ENCODE measurements around the gene CYP21A2. TPM values are rescaled to one million over a fixed set of nuclear protein-coding genes. Genes with fewer than 3 reads are reported as not detected.
A peak's percentile ranks its signal among the peaks of the same experiment; 100 is the strongest.
"Not testable (repeated sequence)": the region's sequence is repeated elsewhere in the genome, so short reads cannot be mapped to it uniquely, and the experiment has no call there.

The CYP21A2 gene
- total RNA-seq, 1 experiment from 2014 or later: not detected

DNA sequence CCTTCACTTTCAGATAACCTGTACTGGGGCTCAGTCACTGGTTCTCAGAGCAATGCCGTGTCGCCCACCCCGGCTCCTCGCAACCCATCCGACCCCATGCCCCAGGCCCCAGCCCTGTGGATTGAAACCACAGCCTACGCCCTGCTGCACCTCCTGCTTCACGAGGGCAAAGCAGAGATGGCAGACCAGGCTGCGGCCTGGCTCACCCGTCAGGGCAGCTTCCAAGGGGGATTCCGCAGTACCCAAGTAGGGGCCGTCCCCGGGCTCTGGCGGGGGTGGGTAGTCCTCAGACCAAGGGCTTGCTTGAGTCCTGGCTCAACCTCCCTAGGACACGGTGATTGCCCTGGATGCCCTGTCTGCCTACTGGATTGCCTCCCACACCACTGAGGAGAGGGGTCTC lies 8.7 kb upstream of the CYP21A2 start:
- not testable (repeated sequence) for DNase-seq (ENCODE audit: low read depth)

DNA sequence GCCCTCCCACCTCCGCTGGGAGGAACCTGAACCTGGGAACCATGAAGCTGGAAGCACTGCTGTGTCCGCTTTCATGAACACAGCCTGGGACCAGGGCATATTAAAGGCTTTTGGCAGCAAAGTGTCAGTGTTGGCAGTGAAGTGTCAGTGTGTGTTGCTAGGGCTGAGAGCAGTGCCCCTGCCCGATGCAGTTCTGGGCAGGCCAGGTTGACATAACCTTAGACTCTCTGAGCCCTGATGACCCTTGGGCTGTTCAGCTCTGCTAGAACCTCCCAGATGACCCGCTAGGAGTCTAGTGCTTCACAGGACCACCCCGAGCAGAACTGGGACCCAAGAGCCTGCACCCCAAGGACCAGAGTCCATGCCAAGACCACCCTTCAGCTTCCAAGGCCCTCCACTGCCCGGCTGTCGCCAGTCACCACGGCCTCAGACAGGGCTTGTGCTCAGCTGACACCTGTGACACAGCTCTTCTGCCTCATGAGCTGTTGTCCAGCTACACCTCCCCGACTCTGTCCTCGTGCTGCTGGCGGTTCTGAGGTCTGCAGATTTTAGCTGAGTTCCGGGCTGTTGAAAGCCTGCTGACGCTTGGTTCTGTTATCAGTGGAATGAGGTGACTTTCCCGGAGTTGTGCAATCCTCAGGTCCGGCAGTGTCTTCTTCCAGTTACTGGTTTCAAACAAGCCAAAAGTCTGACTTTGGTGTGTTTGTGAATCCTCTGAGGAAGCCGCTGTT lies 2.8 kb upstream of the CYP21A2 start:
- not testable (repeated sequence) for DNase-seq (ENCODE audit: low read depth)

DNA sequence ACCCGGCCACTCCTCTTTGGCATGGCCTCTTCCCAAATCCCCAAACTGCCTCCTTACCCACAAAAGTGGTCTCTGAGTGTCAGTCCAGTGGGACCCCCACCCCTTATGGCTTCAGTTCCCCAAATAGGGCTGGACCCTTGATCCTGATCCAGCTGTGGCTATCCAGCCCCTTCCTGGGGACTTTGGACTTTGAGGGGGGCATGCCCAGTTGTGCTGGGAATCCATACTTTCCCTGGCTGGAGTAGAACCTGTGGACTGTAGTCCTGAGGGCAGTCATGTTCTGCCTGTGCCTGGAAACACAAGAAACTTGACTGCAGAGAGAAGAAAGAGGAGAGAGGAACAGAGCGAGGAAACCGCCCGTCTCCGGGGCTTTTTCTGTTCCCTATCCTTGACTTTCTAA lies 1.1 kb upstream of the CYP21A2 start:
- not testable (repeated sequence) for DNase-seq (ENCODE audit: low read depth)

DNA sequence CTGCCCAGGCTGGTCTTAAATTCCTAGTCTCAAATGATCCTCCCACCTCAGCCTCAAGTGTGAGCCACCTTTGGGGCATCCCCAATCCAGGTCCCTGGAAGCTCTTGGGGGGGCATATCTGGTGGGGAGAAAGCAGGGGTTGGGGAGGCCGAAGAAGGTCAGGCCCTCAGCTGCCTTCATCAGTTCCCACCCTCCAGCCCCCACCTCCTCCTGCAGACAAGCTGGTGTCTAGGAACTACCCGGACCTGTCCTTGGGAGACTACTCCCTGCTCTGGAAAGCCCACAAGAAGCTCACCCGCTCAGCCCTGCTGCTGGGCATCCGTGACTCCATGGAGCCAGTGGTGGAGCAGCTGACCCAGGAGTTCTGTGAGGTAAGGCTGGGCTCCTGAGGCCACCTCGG lies 663 bp downstream of the CYP21A2 start:
- DNase-seq (ENCODE audit: low read depth): not testable (repeated sequence)

DNA sequence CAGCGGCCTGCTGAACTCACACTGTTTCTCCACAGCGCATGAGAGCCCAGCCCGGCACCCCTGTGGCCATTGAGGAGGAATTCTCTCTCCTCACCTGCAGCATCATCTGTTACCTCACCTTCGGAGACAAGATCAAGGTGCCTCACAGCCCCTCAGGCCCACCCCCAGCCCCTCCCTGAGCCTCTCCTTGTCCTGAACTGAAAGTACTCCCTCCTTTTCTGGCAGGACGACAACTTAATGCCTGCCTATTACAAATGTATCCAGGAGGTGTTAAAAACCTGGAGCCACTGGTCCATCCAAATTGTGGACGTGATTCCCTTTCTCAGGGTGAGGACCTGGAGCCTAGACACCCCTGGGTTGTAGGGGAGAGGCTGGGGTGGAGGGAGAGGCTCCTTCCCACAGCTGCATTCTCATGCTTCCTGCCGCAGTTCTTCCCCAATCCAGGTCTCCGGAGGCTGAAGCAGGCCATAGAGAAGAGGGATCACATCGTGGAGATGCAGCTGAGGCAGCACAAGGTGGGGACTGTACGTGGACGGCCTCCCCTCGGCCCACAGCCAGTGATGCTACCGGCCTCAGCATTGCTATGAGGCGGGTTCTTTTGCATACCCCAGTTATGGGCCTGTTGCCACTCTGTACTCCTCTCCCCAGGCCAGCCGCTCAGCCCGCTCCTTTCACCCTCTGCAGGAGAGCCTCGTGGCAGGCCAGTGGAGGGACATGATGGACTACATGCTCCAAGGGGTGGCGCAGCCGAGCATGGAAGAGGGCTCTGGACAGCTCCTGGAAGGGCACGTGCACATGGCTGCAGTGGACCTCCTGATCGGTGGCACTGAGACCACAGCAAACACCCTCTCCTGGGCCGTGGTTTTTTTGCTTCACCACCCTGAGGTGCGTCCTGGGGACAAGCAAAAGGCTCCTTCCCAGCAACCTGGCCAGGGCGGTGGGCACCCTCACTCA lies 1.4 kb downstream of the CYP21A2 start:
- not testable (repeated sequence) for DNase-seq (ENCODE audit: low read depth)

DNA sequence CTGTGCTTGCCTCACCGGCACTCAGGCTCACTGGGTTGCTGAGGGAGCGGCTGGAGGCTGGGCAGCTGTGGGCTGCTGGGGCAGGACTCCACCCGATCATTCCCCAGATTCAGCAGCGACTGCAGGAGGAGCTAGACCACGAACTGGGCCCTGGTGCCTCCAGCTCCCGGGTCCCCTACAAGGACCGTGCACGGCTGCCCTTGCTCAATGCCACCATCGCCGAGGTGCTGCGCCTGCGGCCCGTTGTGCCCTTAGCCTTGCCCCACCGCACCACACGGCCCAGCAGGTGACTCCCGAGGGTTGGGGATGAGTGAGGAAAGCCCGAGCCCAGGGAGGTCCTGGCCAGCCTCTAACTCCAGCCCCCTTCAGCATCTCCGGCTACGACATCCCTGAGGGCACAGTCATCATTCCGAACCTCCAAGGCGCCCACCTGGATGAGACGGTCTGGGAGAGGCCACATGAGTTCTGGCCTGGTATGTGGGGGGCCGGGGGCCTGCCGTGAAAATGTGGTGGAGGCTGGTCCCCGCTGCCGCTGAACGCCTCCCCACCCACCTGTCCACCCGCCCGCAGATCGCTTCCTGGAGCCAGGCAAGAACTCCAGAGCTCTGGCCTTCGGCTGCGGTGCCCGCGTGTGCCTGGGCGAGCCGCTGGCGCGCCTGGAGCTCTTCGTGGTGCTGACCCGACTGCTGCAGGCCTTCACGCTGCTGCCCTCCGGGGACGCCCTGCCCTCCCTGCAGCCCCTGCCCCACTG lies 2.3 kb downstream of the CYP21A2 start:
- DNase-seq (ENCODE audit: low read depth): not testable (repeated sequence)

DNA sequence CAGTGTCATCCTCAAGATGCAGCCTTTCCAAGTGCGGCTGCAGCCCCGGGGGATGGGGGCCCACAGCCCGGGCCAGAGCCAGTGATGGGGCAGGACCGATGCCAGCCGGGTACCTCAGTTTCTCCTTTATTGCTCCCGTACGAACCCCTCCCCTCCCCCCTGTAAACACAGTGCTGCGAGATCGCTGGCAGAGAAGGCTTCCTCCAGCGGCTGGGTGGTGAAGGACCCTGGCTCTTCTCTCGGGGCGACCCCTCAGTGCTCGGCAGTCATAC lies 2.8 kb downstream of the CYP21A2 start:
- DNase-seq (ENCODE audit: low read depth): not testable (repeated sequence)

DNA sequence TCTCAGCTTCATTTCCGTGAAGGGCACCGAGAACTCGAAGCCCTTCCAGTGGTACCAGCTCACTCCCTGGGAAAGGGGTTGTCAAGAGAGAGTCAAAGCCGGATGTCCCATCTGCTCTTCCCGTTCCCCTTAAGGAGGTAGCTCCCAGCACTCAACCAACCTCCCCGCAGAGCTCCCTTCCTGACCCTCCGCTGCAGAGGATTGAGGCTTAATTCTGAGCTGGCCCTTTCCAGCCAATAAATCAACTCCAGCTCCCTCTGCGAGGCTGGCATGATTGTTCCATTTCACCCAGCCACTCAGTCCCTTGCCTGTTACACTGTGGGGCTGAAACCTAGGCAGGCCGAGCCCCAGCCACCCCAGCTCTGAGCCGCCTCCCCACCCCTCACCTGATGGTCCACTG lies 3.2 kb downstream of the CYP21A2 start:
- DNase-seq (ENCODE audit: low read depth): not testable (repeated sequence)

DNA sequence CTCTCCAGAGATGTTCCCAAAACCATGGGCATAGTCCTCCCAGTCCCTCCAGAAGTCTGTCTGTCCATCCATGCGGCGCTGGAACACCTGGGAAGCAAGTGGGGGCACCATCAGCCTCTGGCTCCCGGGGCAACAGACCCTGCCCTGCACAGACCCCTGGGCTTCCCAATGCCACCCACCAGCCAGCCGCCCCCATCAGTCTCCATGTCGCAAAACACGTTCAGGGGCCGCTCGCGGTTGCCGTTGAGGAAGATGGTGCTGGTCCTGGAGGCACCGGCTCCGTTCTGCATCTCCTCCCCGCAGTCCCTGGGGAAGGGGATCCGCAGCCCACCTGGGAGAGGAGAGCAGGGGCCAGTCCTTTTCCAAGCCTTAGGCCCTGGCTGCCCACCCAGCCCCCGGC lies 4.1 kb downstream of the CYP21A2 start:
- not testable (repeated sequence) for DNase-seq (ENCODE audit: low read depth)

DNA sequence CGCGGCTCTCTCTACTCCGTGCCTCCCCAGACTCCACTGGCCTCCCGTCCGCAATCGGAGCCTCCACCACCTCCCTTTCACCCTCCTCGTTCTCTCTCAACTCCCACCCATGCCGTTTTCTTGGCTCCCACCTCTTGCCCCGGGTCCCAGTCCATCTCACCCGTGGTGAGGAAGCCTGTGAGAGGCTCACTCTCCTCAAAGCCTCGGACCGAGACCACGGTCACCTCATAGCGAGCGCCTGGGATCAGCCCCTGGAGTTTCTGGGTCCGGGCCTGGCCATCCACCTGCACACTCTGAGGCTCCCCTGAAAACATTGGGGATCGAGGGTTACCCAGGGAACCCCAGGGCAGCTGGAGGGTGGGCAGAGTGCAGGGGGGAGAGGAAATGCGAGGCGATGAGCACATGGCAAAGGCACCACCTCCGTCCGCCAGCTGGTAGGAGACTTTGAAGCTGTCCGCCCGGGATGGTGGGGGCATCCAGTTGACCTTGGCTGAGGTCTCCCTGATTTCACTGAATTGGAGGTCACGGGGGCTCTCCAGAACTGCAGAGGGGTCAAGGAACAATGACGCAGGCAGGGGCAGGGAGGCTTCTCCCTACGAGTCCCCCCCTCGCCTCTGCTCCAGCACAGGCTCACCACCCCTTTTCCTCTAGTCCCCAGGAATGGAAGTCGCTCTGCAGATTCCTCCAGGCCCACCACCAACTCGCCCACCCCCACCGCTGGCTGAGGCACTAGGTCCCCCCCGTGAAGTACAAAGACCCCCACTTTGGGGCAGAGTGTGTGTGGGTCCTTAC lies 5.6 kb downstream of the CYP21A2 start:
- DNase-seq (ENCODE audit: low read depth): not testable (repeated sequence)

DNA sequence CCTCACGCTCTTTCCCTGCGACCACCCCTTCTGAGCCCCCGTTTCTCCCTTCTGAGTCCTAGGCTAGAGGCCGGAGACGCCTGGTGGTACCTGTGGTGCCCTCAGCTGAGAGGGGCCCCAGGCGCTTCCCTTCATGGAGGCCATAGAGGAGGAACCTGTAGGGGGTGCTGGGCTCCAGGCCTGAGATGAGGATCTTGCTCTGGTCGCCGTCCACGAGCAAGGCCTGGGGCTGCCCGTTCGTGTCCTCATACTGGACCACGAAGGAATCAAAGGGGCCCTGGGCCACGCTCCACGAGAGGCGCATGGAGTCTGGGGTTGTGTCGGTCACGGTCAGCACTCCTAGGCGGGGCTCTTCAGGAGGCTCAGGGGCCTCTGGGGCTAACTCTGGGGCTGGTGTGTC lies 6.7 kb downstream of the CYP21A2 start:
- DNase-seq (ENCODE audit: low read depth): not testable (repeated sequence)

DNA sequence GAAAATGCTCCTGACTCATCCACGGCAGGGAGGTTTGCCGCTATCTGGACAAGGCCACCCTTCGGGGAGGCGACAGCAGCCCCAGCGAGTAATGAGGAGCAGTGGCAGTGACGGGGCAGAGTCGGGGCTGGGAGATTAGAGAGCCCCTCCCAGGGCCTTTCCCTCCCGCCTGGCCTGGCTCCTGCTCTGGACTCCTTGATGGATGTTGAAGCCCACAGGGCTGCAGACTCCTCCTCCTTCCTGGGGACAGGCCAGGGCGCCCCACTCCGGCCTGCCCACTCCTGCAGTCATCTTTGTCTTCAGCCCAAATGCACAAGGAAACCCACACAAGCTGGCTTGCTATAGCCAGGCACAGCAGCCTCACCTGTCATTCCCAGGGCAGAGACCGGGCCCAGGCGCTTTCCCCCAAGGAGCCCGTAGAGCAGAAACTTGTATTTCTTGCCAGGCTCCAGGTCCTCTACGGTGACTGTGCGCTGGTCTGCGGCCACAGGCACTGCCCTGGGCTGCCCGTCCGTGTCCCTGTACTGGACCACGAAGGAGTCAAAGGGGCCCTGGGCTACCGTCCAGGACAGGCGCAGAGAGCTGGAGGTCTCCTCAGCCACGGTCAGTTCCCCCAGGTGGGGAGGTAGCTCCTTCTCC lies 7.7 kb downstream of the CYP21A2 start:
- no peak for DNase-seq (ENCODE audit: low read depth)

DNA sequence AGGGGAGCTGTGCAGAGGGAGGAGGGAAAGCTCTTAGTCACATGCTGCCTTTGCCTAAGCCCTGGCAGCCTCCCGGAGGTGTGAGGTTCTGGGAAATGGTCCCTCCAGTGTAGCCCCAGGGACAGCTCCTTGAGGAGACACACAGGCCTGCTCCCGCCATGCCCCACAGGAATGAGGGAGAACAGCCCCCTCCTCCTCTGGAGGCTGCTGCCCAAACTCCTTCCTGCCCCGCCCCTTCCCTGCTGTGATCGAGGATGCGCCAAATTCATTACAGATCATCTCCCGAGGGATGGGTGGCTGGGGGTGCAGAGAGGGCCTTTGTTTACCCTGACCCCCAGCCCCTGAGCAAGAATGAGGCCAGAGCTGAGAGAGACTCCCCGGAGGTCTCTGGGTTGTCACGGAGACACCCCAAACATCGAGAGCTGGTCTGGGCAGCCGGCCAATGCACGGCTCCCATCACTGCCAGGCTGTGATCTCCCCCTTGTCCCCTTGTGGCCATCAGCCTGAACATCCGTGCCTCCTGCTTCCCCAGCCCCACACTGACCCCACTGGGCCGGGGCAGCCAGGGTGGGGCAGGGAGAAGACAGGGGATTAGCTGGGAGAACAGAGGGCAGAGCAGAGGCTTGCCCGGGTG lies 8.4 kb downstream of the CYP21A2 start:
- peak; percentile 72 for DNase-seq (ENCODE audit: low read depth)

DNA sequence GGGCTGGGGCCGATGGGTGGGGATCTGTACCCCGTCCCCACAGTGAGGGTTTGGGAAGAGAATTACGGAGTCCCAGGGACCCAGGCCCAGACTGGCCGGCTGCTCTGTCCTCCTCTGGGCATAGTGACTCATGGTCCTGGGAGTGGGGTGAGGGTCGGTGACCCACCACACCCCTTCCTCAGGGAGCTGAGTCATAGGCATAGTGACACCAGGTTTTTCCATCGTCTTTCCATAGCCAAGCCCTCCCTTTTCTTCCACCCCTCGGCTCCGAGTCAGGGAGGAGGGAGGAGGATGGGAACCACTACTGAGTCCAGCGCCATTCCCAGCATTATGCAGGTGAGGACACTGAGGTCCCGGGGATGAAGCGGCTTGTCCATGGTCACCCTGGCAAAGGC lies 8.9 kb downstream of the CYP21A2 start:
- DNase-seq (ENCODE audit: low read depth): peak; percentile 77

DNA sequence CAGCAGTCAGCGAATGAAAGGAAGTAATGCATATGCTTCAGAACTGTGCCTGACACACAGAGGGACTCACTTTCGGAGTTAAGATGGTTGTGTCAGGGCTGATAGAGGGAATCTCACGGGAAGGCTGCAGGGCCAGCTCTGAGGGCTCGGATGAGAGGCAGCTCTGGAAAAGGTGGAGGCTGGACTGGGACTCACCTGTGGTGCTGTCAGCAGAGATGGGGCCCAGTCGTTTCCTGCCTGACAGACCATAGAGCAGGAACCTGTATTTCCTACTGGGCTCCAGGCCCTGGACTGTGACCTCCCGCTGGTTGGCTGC lies 9.3 kb downstream of the CYP21A2 start:
- no peak for DNase-seq (ENCODE audit: low read depth)

DNA sequence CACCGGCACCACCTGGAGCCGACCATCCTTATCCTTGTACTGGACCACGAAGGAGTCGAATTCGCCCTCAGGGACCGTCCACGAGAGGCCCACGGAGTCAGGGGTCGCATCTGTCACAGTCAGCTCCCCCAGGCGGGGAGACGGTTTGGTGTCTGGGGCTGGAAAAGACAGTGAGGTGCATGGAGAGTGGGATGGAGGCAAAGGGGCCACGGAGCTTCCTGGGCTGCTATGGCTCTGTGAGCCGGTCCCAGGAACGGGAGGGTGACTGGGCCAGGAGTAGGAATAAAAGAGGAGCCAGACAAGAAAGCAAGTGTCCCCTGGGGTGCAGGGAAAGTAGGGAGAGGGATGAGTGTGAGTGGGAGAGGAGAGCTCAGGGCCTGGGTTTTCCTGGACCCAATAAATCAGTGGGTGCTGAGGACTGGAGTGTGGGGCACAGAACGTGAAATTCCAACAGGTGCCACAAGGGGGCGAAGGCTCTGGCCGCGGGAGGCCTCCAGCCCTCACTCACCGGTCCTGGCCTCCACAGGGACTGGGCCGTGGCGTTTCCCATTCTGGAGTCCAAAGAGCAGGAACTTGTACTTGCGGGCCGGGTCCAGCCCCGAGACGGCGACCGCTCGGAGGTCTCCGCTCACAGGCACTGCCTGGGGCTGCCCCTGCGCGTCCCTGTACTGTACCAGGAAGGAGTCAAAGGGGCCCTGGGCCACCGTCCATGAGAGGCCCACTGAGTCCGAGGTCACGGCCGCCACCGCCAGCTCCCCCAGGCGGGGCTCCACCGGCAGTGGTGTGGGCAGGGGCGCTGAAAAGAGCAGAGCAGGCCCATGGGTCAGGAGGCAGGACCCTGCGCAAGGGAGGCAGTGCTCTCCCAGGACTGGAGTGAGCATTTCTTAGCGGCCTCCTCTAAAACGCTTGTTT lies 9.9 kb downstream of the CYP21A2 start:
- peak; percentile 62 for DNase-seq (ENCODE audit: low read depth)

DNA sequence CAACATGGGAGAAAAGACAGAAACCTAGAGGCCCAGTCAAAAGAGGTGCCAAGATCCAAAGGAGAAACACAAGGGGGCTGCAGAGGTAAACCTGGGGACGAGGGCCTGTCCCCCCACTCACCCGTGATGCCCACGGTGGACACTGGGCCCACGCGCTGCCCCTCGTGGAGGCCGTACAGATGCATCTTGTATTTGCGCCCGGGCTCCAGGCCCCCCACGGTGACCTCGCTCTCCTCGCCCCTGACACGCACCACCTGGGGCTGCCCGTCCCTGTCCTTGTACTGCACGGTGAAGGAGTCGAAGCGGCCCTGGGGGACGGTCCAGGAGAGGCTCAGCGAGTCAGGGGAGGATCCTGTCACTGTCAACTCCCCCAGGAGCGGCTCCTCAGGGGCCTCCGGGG lies 10.9 kb downstream of the CYP21A2 start:
- not testable (repeated sequence) for DNase-seq (ENCODE audit: low read depth)

DNA sequence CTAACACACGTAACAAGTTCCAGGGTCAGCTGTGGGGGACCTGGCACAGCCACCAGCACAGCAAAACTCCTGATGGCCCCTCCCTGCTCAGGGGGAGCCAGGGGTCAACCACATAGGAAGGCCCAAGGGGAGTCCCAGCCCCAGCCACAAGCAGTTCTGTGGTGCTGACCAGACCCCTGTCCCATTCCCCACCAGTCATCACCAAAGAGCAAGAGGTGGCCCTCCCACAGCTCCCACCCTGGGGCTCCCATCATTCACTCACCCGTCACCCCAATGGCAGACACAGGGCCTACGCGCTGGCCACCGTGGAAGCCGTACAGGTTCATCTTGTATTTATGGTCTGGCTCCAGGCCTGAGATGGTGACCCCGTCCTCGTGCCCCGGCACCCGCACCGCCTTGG lies 11.5 kb downstream of the CYP21A2 start:
- DNase-seq (ENCODE audit: low read depth): not testable (repeated sequence)

DNA sequence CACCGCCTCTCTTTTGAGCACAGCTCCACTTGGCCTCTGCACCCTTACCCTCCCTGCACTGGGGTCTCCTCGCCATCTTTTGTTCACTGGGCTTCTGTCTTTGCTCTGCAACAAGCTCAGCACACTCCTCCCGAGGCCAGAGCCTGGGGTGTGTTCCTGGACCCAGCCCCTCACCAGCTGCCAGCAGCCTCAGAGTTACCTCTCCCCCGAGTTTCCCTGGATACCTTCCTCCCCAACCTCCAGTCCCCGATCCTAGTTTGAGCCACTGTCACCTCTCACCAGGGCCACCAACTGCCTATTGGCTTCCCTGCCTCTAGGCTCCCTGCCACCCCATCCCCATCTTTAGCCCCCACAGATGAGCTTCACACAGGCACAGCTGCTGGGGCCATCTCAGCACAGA lies 12.3 kb downstream of the CYP21A2 start:
- DNase-seq (ENCODE audit: low read depth): no peak

DNA sequence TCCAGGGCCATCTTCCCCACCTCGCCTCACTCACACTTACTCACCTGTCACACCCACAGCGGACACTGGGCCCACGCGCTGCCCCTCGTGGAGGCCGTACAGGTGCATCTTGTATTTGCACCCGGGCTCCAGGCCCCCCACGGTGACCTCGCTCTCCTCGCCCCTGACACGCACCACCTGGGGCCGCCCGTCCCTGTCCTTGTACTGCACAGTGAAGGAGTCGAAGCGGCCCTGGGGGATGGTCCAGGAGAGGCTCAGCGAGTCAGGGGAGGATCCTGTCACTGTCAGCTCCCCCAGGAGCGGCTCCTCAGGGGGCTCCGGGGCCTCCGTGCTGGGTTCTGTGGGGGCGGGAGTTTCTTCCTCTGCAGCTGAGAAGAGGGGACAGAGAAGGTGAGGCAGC lies 14.4 kb downstream of the CYP21A2 start:
- not testable (repeated sequence) for DNase-seq (ENCODE audit: low read depth)

Data from M059J (cell line).